Brain microvascular endothelial cell (primary cell): ENCODE data around the gene IFRD2.
"Not testable (repeated sequence)": the region's sequence is repeated elsewhere in the genome, so short reads cannot be mapped to it uniquely, and the experiment has no call there.

Experiments used
- DNase-seq: peaks from one replicate; pipeline ENCODE4 v3.0.0-alpha.2; 2020
- H3K27ac ChIP-seq: fragments of 250-450 bp; sonication (Bioruptor Pico); 2 replicates; pipeline ENCODE4 v1.5.1; 2020; ENCODE audit warnings: mild to moderate bottlenecking, moderate library complexity
- H3K27me3 ChIP-seq: fragments of 250-450 bp; sonication (Bioruptor Pico); replicated peaks from 2 replicates; pipeline ENCODE4 v1.5.1; 2020; ENCODE audit warnings: mild to moderate bottlenecking
- H3K36me3 ChIP-seq: fragments of 250-450 bp; sonication (Bioruptor Pico); replicated peaks from 2 replicates; pipeline ENCODE4 v1.5.1; 2020; ENCODE audit warnings: mild to moderate bottlenecking
- H3K4me3 ChIP-seq: 2 replicates; pipeline ENCODE4 v1.5.1; 2011; ENCODE audit warnings: low read depth, mild to moderate bottlenecking, control low read depth, low read length, moderate library complexity
- in situ Hi-C: cut with HindIII; loops from 2 replicates; pipeline ENCODE4 v1.10.0; 2017; ENCODE audit warnings: low sequenced_read_pairs, low pct_ligation_motif_present
- TF ChIP-seq, protein P1 (sequence below): IDR thresholded peaks from 2 replicates; pipeline ENCODE4 v1.5.1; 2011; ENCODE audit warnings: low read depth, mild to moderate bottlenecking, moderate library complexity, low read length, control low read depth, inconsistent platforms; ENCODE audit errors: missing control alignments

The IFRD2 gene

GRCh38 chr3:50275996-50276761 lies 16.1 kb downstream of the IFRD2 start:
- no peak for DNase-seq
- Histone ChIP-seq H3K27ac (no peak overlapping the region), H3K36me3 (no peaks in the 10 kb centered on the region), H3K27me3 (peaks cover 26% of the 10 kb centered on the region), H3K4me3 (no peak overlapping the region)
- TF ChIP-seq, protein P1, sequence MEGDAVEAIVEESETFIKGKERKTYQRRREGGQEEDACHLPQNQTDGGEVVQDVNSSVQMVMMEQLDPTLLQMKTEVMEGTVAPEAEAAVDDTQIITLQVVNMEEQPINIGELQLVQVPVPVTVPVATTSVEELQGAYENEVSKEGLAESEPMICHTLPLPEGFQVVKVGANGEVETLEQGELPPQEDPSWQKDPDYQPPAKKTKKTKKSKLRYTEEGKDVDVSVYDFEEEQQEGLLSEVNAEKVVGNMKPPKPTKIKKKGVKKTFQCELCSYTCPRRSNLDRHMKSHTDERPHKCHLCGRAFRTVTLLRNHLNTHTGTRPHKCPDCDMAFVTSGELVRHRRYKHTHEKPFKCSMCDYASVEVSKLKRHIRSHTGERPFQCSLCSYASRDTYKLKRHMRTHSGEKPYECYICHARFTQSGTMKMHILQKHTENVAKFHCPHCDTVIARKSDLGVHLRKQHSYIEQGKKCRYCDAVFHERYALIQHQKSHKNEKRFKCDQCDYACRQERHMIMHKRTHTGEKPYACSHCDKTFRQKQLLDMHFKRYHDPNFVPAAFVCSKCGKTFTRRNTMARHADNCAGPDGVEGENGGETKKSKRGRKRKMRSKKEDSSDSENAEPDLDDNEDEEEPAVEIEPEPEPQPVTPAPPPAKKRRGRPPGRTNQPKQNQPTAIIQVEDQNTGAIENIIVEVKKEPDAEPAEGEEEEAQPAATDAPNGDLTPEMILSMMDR: no peak
- in situ Hi-C loops: no loop called here

GRCh38 chr3:50275141-50275995 lies 16.9 kb downstream of the IFRD2 start:
- H3K27me3 ChIP-seq: peaks cover 26% of the 10 kb centered on the region
- TF ChIP-seq, protein P1: no peak
- H3K36me3 ChIP-seq: no peaks in the 10 kb centered on the region
- no peak overlapping the region for H3K4me3 ChIP-seq
- in situ Hi-C loops: no loop called here
- DNase-seq: no peak
- H3K27ac ChIP-seq: no peak overlapping the region

DNA sequence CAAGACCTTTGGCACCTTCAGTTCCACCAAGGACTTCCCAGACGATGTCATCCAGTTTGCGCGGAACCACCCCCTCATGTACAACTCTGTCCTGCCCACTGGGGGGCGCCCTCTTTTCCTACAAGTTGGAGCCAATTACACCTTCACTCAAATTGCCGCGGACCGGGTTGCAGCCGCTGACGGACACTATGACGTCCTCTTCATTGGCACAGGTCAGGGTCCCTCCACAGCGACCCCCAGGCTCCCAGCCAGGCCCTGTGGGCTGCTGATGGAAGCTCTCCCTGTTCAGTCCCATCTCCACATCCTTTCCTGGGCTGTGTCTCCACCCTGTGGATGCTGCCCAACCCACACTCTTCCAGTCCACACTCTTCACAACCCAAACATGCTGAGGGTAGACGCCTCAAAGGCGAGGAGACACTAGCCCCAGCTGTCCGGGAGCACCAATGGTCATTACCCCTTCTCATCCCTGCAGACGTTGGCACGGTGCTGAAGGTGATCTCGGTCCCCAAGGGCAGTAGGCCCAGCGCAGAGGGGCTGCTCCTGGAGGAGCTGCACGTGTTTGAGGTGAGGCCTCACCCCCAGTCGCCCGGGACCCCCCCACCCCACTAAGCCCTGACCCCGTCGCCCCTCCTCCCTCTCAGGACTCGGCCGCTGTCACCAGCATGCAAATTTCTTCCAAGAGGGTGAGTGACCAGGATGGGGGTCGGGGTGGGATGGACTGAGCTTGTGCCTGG lies 17.7 kb downstream of the IFRD2 start:
- H3K27me3 ChIP-seq: peaks cover 26% of the 10 kb centered on the region
- DNase-seq: no peak
- no peak overlapping the region for H3K27ac ChIP-seq
- H3K36me3 ChIP-seq: no peaks in the 10 kb centered on the region
- TF ChIP-seq, protein P1: peak; percentile 87
- in situ Hi-C loops: no loop called here
- no peak overlapping the region for H3K4me3 ChIP-seq

- Histone ChIP-seq H3K27ac (no peak overlapping the region), H3K36me3 (no peaks in the 10 kb centered on the region), H3K4me3 (no peak overlapping the region), H3K27me3 (peaks cover 26% of the 10 kb centered on the region)
- DNase-seq: no peak
- TF ChIP-seq, protein P1: no peak
- in situ Hi-C loops: no loop called here
These were observed 18.6 kb downstream of the IFRD2 start for GRCh38 chr3:50273689-50274065.

DNA sequence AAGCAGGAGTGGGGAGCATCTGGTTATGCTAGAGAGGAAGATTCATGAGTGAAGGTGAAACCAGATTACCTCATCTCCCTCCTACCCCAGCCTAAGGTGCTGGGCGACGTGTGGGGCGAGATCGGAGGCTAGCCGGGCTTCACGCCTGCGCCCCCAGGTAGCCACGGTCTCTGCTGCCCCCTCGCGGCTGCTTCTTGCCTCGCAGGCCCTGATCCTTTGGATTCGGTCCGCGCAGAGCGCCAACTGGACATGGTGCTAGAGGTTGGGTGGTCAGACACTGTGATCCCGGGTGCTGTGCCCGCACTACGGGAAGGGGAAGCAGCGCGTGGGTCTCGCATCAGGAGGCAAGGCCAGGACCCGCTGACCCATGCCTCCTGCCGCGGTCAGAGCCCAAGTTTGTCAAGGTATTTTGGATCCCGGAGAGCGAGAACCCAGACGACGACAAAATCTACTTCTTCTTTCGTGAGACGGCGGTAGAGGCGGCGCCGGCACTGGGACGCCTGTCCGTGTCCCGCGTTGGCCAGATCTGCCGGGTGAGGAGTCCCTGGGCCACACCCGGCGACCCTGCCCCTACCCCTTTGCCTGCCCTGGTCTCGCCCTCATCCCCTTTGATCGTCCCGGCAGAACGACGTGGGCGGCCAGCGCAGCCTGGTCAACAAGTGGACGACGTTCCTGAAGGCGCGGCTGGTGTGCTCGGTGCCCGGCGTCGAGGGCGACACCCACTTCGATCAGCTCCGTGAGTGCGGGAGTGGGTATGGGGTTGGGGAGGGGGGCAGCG lies 19.1 kb downstream of the IFRD2 start:
- TF ChIP-seq, protein P1: peak; percentile 99
- in situ Hi-C loops: no loop called here
- peak; percentile 44 for DNase-seq
- Histone ChIP-seq H3K36me3 (no peaks in the 10 kb centered on the region), H3K4me3 (peak overlapping the region; percentile 37), H3K27ac (no peak overlapping the region), H3K27me3 (peaks cover 26% of the 10 kb centered on the region)

DNA sequence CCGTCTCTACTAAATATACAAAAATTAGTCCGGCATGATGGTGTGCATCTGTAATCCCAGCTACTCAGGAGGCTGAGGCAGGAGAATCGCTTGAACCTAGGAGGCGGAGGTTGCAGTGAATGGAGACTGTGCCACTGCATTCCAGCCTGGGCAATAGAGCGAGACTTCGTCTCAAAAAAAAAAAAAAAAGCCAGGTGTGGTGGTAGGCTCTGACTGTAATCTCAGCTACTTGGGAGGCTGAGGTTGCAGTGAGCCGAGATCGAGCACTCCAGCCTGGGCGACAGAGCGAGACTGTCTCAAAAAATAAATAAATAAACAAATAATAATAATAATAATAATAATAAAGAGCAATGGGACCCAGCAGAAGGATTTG lies 19.7 kb downstream of the IFRD2 start:
- H3K27me3 ChIP-seq: peaks cover 26% of the 10 kb centered on the region
- in situ Hi-C loops, H3K27ac ChIP-seq, H3K36me3 ChIP-seq, H3K4me3 ChIP-seq, DNase-seq: not testable (repeated sequence)
